GM12873 (cell line): ENCODE results near the gene RABGAP1L.

Experiments
- CTCF ChIP-seq: IDR thresholded peaks from 2 replicates; pipeline ENCODE4 v1.5.1; 2012; ENCODE audit warnings: low read depth, mild to moderate bottlenecking, moderate library complexity, low read length, control low read depth; ENCODE audit not compliant: insufficient read depth; ENCODE audit errors: missing control alignments

Gene RABGAP1L

GRCh38 chr1:174211486-174211885 lies 52.2 kb downstream of the RABGAP1L start:
- no peak for TF ChIP-seq CTCF

GRCh38 chr1:174215766-174216165 lies 56.4 kb downstream of the RABGAP1L start:
- TF ChIP-seq CTCF: no peak

GRCh38 chr1:174217248-174217647 lies 57.9 kb downstream of the RABGAP1L start:
- TF ChIP-seq CTCF: no peak

GRCh38 chr1:174217787-174218574 lies 58.7 kb downstream of the RABGAP1L start:
- peak; percentile 57 for TF ChIP-seq CTCF

- TF ChIP-seq CTCF: no peak
These were observed 59.7 kb downstream of the RABGAP1L start for GRCh38 chr1:174218983-174219382.

- TF ChIP-seq CTCF: no peak
These were observed 60.5 kb downstream of the RABGAP1L start for GRCh38 chr1:174219606-174220370.

GRCh38 chr1:174221681-174222080 lies 62.4 kb downstream of the RABGAP1L start:
- TF ChIP-seq CTCF: no peak
